ENCODE measurements around the gene RAB31. TPM values are rescaled to one million over a fixed set of nuclear protein-coding genes. Genes with fewer than 3 reads are reported as not detected.

The RAB31 gene
- polyA plus RNA-seq, 1 donor from 2014 or later = 16.3 TPM

GRCh38 chr18:9796011-9796410 lies 87.9 kb downstream of the RAB31 start:
- Histone ChIP-seq H3K4me3 (ENCODE audit: low read length) (no peak overlapping the region), H3K9me2 (ENCODE audit: insufficient read depth, low read length) (no peaks in the 10 kb centered on the region), H3K9ac (ENCODE audit: low read length) (no peak overlapping the region), H3K4me2 (ENCODE audit: low read length) (no peak overlapping the region), H3F3A (ENCODE audit: insufficient read depth, low read length, poor library complexity, severe bottlenecking) (peaks cover 6% of the 10 kb centered on the region), H3K9me3 (ENCODE audit: low read length) (no peaks in the 10 kb centered on the region), H4K20me1 (ENCODE audit: insufficient read depth) (no peaks in the 10 kb centered on the region), H3K27ac (ENCODE audit: low read length) (no peak overlapping the region), H3K79me2 (replicated peaks; ENCODE audit: insufficient read depth, low read length) (no peaks in the 10 kb centered on the region), H3K27me3 (ENCODE audit: insufficient read depth, low read depth, low read length) (no peaks in the 10 kb centered on the region), H3K36me3 (ENCODE audit: insufficient read depth, low read length) (no peaks in the 10 kb centered on the region), H2AFZ (ENCODE audit: low read depth, low read length) (no peak overlapping the region)
- TF ChIP-seq SMC3 (conservative IDR thresholded peaks at IDR 0.05; ENCODE audit: poor library complexity) (no peak), EZH2 (IDR thresholded peaks at IDR 0.05; ENCODE audit: borderline replicate concordance, insufficient read depth, low read length, poor library complexity, severe bottlenecking) (no peak), EP300 (conservative IDR thresholded peaks at IDR 0.05; ENCODE audit: poor library complexity, severe bottlenecking) (no peak), REST (IDR thresholded peaks at IDR 0.05; ENCODE audit: borderline replicate concordance) (no peak), RAD21 (conservative IDR thresholded peaks at IDR 0.05) (no peak), CTCF (IDR thresholded peaks at IDR 0.05; ENCODE audit: poor library complexity, severe bottlenecking) (no peak), MXI1 (conservative IDR thresholded peaks at IDR 0.05; ENCODE audit: poor library complexity, severe bottlenecking) (no peak), POLR2AphosphoS5 (IDR thresholded peaks at IDR 0.05) (no peak), TAF1 (IDR thresholded peaks at IDR 0.05; ENCODE audit: low read depth) (no peak)

- H3K9ac ChIP-seq (ENCODE audit: low read length) = no peak overlapping the region
- no peaks in the 10 kb centered on the region for H3K9me2 ChIP-seq (ENCODE audit: insufficient read depth, low read length)
- no peaks in the 10 kb centered on the region for H3K36me3 ChIP-seq (ENCODE audit: insufficient read depth, low read length)
- no peaks in the 10 kb centered on the region for H4K20me1 ChIP-seq (ENCODE audit: insufficient read depth)
- H3K4me2 ChIP-seq (ENCODE audit: low read length) = peak overlapping the region; percentile 53
- peak; percentile 40 for TF ChIP-seq RAD21 (conservative IDR thresholded peaks at IDR 0.05)
- TF ChIP-seq MXI1 (conservative IDR thresholded peaks at IDR 0.05; ENCODE audit: poor library complexity, severe bottlenecking) = no peak
- peak; percentile 41 for TF ChIP-seq SMC3 (conservative IDR thresholded peaks at IDR 0.05; ENCODE audit: poor library complexity)
- peak; percentile 52 for TF ChIP-seq POLR2AphosphoS5 (IDR thresholded peaks at IDR 0.05)
- TF ChIP-seq CTCF (IDR thresholded peaks at IDR 0.05; ENCODE audit: poor library complexity, severe bottlenecking) = no peak
- TF ChIP-seq REST (IDR thresholded peaks at IDR 0.05; ENCODE audit: borderline replicate concordance) = peak; percentile 48
- H2AFZ ChIP-seq (ENCODE audit: low read depth, low read length) = peak overlapping the region; percentile 12
- H3K9me3 ChIP-seq (ENCODE audit: low read length) = no peaks in the 10 kb centered on the region
- no peaks in the 10 kb centered on the region for H3K79me2 ChIP-seq (replicated peaks; ENCODE audit: insufficient read depth, low read length)
- H3K27ac ChIP-seq (ENCODE audit: low read length) = peak overlapping the region; percentile 48
- H3K27me3 ChIP-seq (ENCODE audit: insufficient read depth, low read depth, low read length) = no peaks in the 10 kb centered on the region
- peak overlapping the region; percentile 48 for H3K4me3 ChIP-seq (ENCODE audit: low read length)
- H3F3A ChIP-seq (ENCODE audit: insufficient read depth, low read length, poor library complexity, severe bottlenecking) = peaks cover 6% of the 10 kb centered on the region
These were observed 88.9 kb downstream of the RAB31 start for GRCh38 chr18:9796935-9797549.

Measured in neural cell (in vitro differentiated cells).